MCF 10A (cell line): ENCODE results near the gene SWI5. TPM values are rescaled to one million over a fixed set of nuclear protein-coding genes. Genes with fewer than 3 reads are reported as not detected.

ENCODE experiments used
- BruUV-seq: library from RNA; stranded (reverse); fragments of 400-500 nt; replicated peaks from 2 replicates; lab custom pipeline; 2021; lab: Mats Ljungman, UMichigan
- CTCF ChIA-PET: fragments of 300-600 bp; sonication (Branson Sonifier 250); formaldehyde crosslinking; extraction: SDS; loops from one replicate; lab custom pipeline; 2021; ENCODE audit warnings: antibody characterized with exemption, inconsistent platforms; lab: Yijun Ruan, JAX
- POLR2A ChIA-PET: fragments of 300-600, 350-650 bp; sonication (Branson Sonifier 250); formaldehyde crosslinking; extraction: SDS; loops from one replicate; lab custom pipeline; 2020; ENCODE audit warnings: antibody characterized with exemption, inconsistent platforms; lab: Yijun Ruan, JAX
- DNase-seq: peaks from one replicate; pipeline ENCODE4 v3.0.0-alpha.2; 2018; ENCODE audit not compliant: unreplicated experiment
- H3K27ac Mint-ChIP-seq: one replicate; pipeline ENCODE4 v1.8.0; 2022; ENCODE audit warnings: mild to moderate bottlenecking, low read depth, mixed read lengths; ENCODE audit not compliant: unreplicated experiment
- H3K27me3 Mint-ChIP-seq: one replicate; pipeline ENCODE4 v1.8.0; 2022; ENCODE audit warnings: mixed read lengths; ENCODE audit not compliant: insufficient read depth, unreplicated experiment
- H3K36me3 Mint-ChIP-seq: one replicate; pipeline ENCODE4 v1.8.0; 2022; ENCODE audit warnings: mild to moderate bottlenecking, moderate library complexity, mixed read lengths; ENCODE audit not compliant: insufficient read depth, unreplicated experiment
- H3K4me1 Mint-ChIP-seq: one replicate; pipeline ENCODE4 v1.8.0; 2022; ENCODE audit warnings: mixed read lengths; ENCODE audit not compliant: insufficient read depth, unreplicated experiment
- H3K4me3 Mint-ChIP-seq: one replicate; pipeline ENCODE4 v1.8.0; 2022; ENCODE audit warnings: mild to moderate bottlenecking, moderate library complexity, mixed read lengths; ENCODE audit not compliant: unreplicated experiment
- H3K9me3 Mint-ChIP-seq: one replicate; pipeline ENCODE4 v1.8.0; 2022; ENCODE audit warnings: mixed read lengths; ENCODE audit not compliant: unreplicated experiment
- intact Hi-C: fragments of 100-400 bp; cut with micrococcal nuclease; formaldehyde crosslinking; loops from 2 replicates; pipeline ENCODE4 v1.14.1; 2022
- total RNA-seq: library from RNA; stranded (reverse); gene quantifications from 2 replicates; pipeline ENCODE4 v1.2.3, GENCODE V29; 2022
- TF ChIP-seq, protein P1 (sequence below): fragments of 200-600 bp; IDR thresholded peaks from one replicate; pipeline ENCODE4 v1.8.0; 2022; ENCODE audit warnings: antibody characterized with exemption, mild to moderate bottlenecking; ENCODE audit not compliant: unreplicated experiment

Gene SWI5
- total RNA-seq, 1 experiment from 2014 or later, result 27.7 TPM

- no peaks in the 10 kb centered on the region for H3K27me3 Mint-ChIP-seq
- H3K4me3 Mint-ChIP-seq, result peak within 1 kb of the TSS; percentile 86
- DNase-seq, result peak; percentile 95
- H3K9me3 Mint-ChIP-seq, result no peaks in the 10 kb centered on the region
- no TSS peak for BruUV-seq
- peaks cover 47% of the 10 kb centered on the region for H3K36me3 Mint-ChIP-seq
- H3K27ac Mint-ChIP-seq, result peak within 1 kb of the TSS; percentile 95
- ChIA-PET CTCF (interaction anchor here (1.7 kb wide), 1 partner anchor 25 kb away, joined by 5 read pairs; no protein-coding TSS in a partner anchor), POLR2A (interaction anchor here (0.6 to 2.6 kb wide), 12 partner anchors 11 to 155 kb away, joined by 3 to 14 read pairs (median 4); partner anchors contain the start of genes SLC27A4 and URM1)
- TF ChIP-seq, protein P1, sequence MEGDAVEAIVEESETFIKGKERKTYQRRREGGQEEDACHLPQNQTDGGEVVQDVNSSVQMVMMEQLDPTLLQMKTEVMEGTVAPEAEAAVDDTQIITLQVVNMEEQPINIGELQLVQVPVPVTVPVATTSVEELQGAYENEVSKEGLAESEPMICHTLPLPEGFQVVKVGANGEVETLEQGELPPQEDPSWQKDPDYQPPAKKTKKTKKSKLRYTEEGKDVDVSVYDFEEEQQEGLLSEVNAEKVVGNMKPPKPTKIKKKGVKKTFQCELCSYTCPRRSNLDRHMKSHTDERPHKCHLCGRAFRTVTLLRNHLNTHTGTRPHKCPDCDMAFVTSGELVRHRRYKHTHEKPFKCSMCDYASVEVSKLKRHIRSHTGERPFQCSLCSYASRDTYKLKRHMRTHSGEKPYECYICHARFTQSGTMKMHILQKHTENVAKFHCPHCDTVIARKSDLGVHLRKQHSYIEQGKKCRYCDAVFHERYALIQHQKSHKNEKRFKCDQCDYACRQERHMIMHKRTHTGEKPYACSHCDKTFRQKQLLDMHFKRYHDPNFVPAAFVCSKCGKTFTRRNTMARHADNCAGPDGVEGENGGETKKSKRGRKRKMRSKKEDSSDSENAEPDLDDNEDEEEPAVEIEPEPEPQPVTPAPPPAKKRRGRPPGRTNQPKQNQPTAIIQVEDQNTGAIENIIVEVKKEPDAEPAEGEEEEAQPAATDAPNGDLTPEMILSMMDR, result no peak
- peaks cover 8% of the 10 kb centered on the region for H3K4me1 Mint-ChIP-seq
- intact Hi-C loops, result loop anchor here (1.0 to 2.0 kb wide), 3 partner anchors 16 to 27 kb away; partner anchors contain the start of gene SLC27A4
Measured at GRCh38 chr9:128322404-128323211, 46.5 kb downstream of the SWI5 start, which contains the start of the genes COQ4 and TRUB2. Gene COQ4, plus strand, starts transcription at chr9:128322839. Its CDS starts 20 bp downstream, at chr9:128322859. Gene TRUB2, minus strand, starts transcription at chr9:128322447. Its CDS starts 39 bp downstream, at chr9:128322408.

DNA sequence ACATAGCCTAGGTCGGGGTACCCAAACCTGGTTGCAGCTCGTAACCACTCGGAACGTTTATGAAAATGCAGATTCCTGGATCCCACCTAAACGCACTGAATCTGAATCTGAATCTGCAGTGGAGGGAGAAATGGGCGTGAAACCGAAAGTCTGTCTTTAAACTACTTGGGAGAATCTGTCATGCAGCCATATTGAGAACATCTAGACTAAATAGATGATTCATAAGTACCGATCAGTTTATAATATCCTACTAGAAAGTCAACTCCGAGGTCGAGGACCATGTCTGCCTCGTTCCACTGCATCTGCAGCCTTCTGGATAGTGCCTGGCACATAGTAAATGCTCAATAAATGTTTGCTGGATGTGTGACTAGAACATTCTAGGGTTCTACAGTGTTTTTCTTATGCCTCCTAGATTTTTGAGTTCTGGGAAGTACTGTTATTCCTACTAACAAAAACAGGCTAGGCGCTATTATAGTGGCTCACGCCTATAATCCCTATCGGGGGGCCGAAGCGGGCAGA is 47.2 kb downstream of the SWI5 start:
- Mint-ChIP-seq H3K9me3 (no peaks in the 10 kb centered on the region), H3K4me3 (peak overlapping the region; percentile 86), H3K27me3 (no peaks in the 10 kb centered on the region), H3K4me1 (peaks cover 13% of the 10 kb centered on the region), H3K36me3 (peaks cover 48% of the 10 kb centered on the region), H3K27ac (peak overlapping the region; percentile 95)
- CTCF ChIA-PET, result interaction anchor here (2.4 kb wide), 1 partner anchor 18 kb away, joined by 16 read pairs; no protein-coding TSS in a partner anchor
- TSS peak; percentile 59 for BruUV-seq
- POLR2A ChIA-PET, result interaction anchor here (0.6 to 2.6 kb wide), 6 partner anchors 13 to 146 kb away, joined by 3 to 14 read pairs (median 4); partner anchors contain the start of gene URM1
- intact Hi-C loops, result loop anchor here (2.0 kb wide), 2 partner anchors 16 to 18 kb away; partner anchors contain the start of gene SLC27A4
- TF ChIP-seq, protein P1, result no peak
- DNase-seq, result no peak

- intact Hi-C loops, result loop anchor here (2.0 kb wide), 2 partner anchors 17 kb away; partner anchors contain the start of gene SLC27A4
- ChIA-PET POLR2A (interaction anchor here (0.6 to 1.8 kb wide), 2 partner anchors 18 to 147 kb away, joined by 4 to 8 read pairs; no protein-coding TSS in a partner anchor), CTCF (interaction anchor here (2.4 kb wide), 1 partner anchor 18 kb away, joined by 16 read pairs; no protein-coding TSS in a partner anchor)
- H3K4me3 Mint-ChIP-seq, result peak overlapping the region; percentile 86
- H3K4me1 Mint-ChIP-seq, result peaks cover 18% of the 10 kb centered on the region
- no peaks in the 10 kb centered on the region for H3K27me3 Mint-ChIP-seq
- no TSS peak for BruUV-seq
- TF ChIP-seq, protein P1, result no peak
- H3K36me3 Mint-ChIP-seq, result peaks cover 48% of the 10 kb centered on the region
- no peaks in the 10 kb centered on the region for H3K9me3 Mint-ChIP-seq
- no peak for DNase-seq
- peak overlapping the region; percentile 95 for H3K27ac Mint-ChIP-seq
Measured at GRCh38 chr9:128323791-128324190, 47.7 kb downstream of the SWI5 start.
